ENCODE results near the gene DPF3. TPM values are rescaled to one million over a fixed set of nuclear protein-coding genes. Genes with fewer than 3 reads are reported as not detected.
A peak's percentile ranks its signal among the peaks of the same experiment; 100 is the strongest.
"Not testable (repeated sequence)": the region's sequence is repeated elsewhere in the genome, so short reads cannot be mapped to it uniquely, and the experiment has no call there.

The DPF3 gene
- polyA plus RNA-seq, 3 donors from 2014 or later: 1.5 to 1.8 TPM; not detected in 1

DNA sequence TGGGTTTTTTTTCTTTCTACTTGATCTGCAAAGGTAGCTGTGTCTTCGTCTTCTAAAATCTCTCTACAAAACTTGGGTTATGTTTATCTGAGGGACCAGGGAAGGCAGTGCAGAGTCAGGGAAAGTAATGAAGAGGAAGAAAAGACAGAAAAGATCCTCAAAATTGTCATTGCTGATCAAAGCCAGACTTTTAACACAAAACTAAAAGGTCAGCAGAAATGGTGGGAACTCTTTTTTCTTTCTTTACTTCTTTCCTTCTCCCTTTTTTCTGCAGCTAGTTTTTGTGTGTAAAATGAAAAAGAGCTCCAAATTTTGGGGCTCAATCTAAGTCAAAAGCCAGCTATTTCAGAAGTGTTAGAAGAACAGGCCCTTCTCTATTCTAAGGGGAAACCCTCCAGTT, 11.9 kb downstream of the DPF3 start:
- Mint-ChIP-seq H3K27me3 (ENCODE audit: low read depth in 3 of 3) (peaks cover 0 to 11% (median 2%) of the 10 kb centered on the region in 3 donors), H3K27ac (no peak overlapping the region), H3K36me3 (peaks cover 0 to 19% (median 3%) of the 10 kb centered on the region in 3 donors), H3K4me1 (peaks cover 24 to 40% of the 10 kb centered on the region in 2 donors), H3K9me3 (no peaks in the 10 kb centered on the region), H3K4me3 (no peak overlapping the region)
- no peak for DNase-seq

DNA sequence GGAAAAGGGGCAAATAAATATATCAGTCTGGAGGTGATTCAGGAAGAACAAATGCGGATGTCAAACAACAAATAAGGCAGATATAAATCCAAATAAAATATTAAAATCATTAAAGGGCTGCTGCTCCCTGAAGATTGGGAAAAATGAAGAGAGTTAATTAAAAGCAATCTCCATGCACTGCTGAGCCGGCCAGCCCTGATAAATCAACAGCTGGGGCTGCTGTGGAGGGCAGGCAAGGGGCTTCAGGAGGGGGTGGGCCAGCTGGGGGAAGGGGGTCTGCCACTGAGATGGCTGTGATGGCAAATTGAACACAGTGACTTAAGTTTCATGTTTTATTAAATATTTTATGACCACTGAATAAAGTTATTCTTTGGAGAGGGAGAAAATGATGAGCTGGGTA, 12.4 kb downstream of the DPF3 start:
- Mint-ChIP-seq H3K36me3 (peaks cover 0 to 19% (median 3%) of the 10 kb centered on the region in 3 donors), H3K4me3 (no peak overlapping the region), H3K9me3 (no peaks in the 10 kb centered on the region), H3K27me3 (ENCODE audit: low read depth in 3 of 3) (peaks cover 0 to 11% (median 2%) of the 10 kb centered on the region in 3 donors), H3K27ac (no peak overlapping the region), H3K4me1 (peaks cover 24 to 40% of the 10 kb centered on the region in 2 donors)
- no peak for DNase-seq

DNA sequence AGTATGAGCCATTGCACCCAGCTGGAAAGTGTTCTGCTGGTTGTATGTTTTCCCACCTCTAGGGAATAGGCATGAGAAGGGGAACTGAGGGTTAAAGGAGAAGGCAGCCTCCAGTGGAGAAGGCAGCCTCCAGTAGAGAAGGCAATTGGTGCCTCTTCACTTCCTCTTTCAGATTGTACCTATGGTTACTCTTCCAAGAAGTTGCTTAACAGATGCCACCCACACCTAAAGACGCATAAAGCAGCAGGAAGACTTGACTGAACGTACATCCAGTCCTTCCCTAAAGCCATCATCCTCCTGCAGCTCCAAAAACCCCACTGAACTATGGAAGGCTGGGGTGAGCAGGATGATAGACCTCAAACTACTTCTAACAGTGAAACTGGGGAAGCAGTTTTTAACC, 13.1 kb downstream of the DPF3 start:
- no peaks in the 10 kb centered on the region for H3K9me3 Mint-ChIP-seq
- peaks cover 0 to 11% (median 2%) of the 10 kb centered on the region in 3 donors for H3K27me3 Mint-ChIP-seq (ENCODE audit: low read depth in 3 of 3)
- no peak for DNase-seq
- H3K36me3 Mint-ChIP-seq: peaks cover 0 to 19% (median 4%) of the 10 kb centered on the region in 3 donors
- H3K27ac Mint-ChIP-seq: no peak overlapping the region
- peaks cover 24 to 40% of the 10 kb centered on the region in 2 donors for H3K4me1 Mint-ChIP-seq
- no peak overlapping the region for H3K4me3 Mint-ChIP-seq

DNA sequence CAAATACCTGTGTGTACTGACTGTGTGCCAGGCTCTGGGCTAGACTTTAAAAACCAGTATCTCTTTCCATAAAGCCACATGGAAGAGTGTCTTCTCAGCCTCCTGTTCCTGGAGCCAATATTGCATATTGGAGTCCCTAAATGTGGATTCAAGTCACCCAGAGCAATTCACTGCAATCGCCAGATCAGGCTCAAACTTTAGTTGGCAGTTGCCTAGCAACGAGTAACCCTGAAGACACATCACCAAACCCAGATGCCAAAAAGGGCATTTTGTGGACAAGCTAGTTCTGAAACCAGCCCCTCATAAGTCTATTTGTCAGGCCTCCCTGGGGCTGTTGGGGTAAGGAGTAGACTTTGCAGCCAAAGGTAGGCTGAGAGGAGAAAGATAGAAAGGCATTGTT, 13.7 kb downstream of the DPF3 start:
- H3K4me1 Mint-ChIP-seq: peaks cover 24 to 40% of the 10 kb centered on the region in 2 donors
- H3K27me3 Mint-ChIP-seq (ENCODE audit: low read depth in 3 of 3): peaks cover 0 to 11% (median 2%) of the 10 kb centered on the region in 3 donors

DNA sequence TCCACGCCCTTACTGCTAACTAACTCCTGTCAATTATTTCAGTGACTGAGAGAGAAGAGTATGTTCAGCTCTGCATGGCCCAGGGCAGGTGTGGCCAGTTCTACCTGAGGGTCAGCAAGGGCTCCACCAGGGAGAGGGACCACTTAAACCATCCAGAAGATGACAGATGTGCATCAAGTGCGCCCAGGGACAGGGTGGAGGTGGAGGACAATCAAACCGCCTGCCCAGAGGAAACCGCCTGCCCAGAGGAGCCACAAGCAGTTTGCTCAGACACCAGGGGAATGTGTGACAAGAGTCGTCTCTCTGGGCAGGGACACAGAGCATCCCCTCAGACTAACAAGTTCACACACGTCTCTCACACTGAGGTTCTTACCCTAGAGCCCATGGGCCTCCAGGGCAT, 14.5 kb downstream of the DPF3 start:
- Mint-ChIP-seq H3K9me3 (no peaks in the 10 kb centered on the region), H3K4me1 (peaks cover 21 to 38% of the 10 kb centered on the region in 2 donors), H3K4me3 (peak overlapping the region in 1 of 5 donors; percentile 36), H3K27ac (no peak overlapping the region), H3K27me3 (ENCODE audit: low read depth in 3 of 3) (peaks cover 0 to 11% (median under 1%) of the 10 kb centered on the region in 3 donors), H3K36me3 (peaks cover 0 to 19% (median 6%) of the 10 kb centered on the region in 3 donors)
- DNase-seq: no peak

More for the DNA sequence above, 13.7 kb downstream of the DPF3 start:
- no peak for DNase-seq
- Mint-ChIP-seq H3K36me3 (peaks cover 0 to 19% (median 6%) of the 10 kb centered on the region in 3 donors), H3K9me3 (no peaks in the 10 kb centered on the region), H3K27ac (no peak overlapping the region), H3K4me3 (no peak overlapping the region)

DNA sequence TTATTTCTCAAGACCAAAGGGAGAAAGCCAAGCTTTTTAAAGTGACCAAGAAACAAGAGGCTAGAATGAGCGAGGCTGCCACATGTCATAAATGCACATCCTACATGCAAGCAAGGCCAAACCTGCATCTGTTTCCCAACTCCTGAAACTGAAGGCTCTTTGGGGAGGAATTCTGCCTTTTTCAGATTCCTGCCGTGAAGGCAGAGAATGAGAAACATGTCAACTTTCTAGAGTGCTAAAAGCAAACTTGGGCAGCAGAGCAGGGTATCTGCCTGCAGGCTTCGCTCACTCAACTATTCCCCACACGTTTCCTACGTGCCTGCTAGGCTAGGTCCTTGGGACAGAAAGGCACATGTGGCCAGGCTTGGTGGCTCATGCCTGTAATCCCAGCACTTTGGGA, 15.2 kb downstream of the DPF3 start:
- Mint-ChIP-seq H3K27me3 (ENCODE audit: low read depth in 3 of 3) (peaks cover 0 to 11% (median 0%) of the 10 kb centered on the region in 3 donors), H3K9me3 (no peaks in the 10 kb centered on the region), H3K4me1 (peaks cover 15 to 31% of the 10 kb centered on the region in 2 donors), H3K4me3 (no peak overlapping the region), H3K36me3 (peaks cover 0 to 19% (median 6%) of the 10 kb centered on the region in 3 donors), H3K27ac (no peak overlapping the region)
- no peak for DNase-seq

DNA sequence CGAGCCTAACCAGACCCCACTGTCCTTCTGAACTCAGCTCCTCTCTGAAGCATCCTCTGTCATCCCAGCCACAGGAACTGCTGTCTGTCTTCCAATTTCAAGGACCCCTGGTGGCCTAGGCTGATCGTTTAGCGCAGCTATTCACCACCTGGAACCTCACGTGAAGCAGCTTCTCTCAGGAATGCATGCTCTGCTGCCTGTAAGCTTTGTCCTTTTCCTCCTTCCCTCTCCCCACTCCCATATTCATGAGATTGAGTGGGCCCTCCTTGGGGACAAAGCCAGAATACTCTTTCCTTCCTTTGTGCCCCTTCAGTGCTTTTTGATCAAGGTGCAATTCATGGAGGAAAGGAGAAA, 17.2 kb downstream of the DPF3 start:
- no peak for DNase-seq
- peak overlapping the region in 1 of 6 donors; percentile 19 for H3K27ac Mint-ChIP-seq
- no peak overlapping the region for H3K4me3 Mint-ChIP-seq
- H3K9me3 Mint-ChIP-seq: peaks cover 0 to 4% (median 0%) of the 10 kb centered on the region in 6 donors
- peaks cover 0 to 7% (median 0%) of the 10 kb centered on the region in 3 donors for H3K27me3 Mint-ChIP-seq (ENCODE audit: low read depth in 3 of 3)
- H3K36me3 Mint-ChIP-seq: peaks cover 0 to 12% (median 6%) of the 10 kb centered on the region in 3 donors
- peaks cover 5 to 17% of the 10 kb centered on the region in 2 donors for H3K4me1 Mint-ChIP-seq

DNA sequence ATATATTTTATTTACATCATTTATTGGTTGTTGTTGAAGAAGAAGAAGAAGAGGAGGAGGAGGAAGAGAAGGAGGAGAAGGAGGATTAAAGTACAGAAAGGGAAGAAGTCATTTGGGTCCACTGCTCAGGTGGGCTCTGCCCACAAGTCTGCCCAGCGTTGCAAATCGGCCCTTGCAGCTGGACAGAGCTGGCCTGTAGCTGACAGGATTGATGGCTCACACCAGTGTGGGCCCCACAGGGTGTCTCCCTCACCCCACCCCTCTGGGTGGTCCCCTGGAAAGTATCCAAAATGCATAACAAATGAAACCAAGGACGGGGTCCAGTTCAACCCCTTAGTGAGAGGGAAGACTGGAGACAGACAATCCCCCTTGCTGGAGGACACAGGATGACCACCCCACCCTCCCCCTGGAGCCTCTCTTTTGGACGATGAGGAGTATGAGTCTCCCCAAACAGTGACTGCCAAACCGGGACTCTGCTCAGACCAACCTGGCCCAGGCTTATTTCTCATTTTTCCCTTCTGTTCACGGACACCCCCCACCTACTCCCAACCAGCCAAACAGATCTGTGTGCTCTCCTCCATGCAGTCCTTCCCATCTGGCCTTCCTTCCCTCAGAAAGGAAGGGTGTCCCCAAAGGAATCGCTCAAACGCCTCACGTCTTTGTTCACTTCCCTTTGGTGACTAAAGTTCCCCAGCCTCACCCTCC, 17.7 kb downstream of the DPF3 start:
- peaks cover 0 to 8% (median 6%) of the 10 kb centered on the region in 3 donors for H3K36me3 Mint-ChIP-seq
- H3K4me3 Mint-ChIP-seq: no peak overlapping the region
- H3K27ac Mint-ChIP-seq: no peak overlapping the region
- H3K27me3 Mint-ChIP-seq (ENCODE audit: low read depth in 3 of 3): peaks cover 0 to 6% (median 0%) of the 10 kb centered on the region in 3 donors
- no peak for DNase-seq
- peaks cover 0 to 4% (median 0%) of the 10 kb centered on the region in 6 donors for H3K9me3 Mint-ChIP-seq
- peaks cover 5 to 14% of the 10 kb centered on the region in 2 donors for H3K4me1 Mint-ChIP-seq

DNA sequence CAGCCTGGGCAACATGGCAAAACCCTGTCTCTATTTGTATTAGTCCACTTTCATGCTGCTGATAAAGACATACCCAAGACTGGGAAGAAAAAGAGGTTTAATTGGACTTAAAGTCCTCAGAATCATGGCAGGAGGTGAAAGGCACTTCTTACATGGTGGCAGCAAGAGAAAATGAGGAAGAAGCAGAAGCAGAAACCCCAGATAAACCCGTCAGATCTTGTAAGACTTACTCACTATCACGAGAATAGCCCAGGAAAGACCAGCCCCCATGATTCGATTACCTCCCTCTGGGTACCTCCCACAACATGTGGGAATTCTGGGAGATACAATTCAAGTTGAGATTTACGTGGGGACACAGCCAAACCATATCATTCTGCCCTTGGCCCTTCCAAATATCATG, 23.0 kb downstream of the DPF3 start:
- not testable (repeated sequence) for H3K36me3 Mint-ChIP-seq; H3K9me3 Mint-ChIP-seq; H3K4me3 Mint-ChIP-seq; H3K27ac Mint-ChIP-seq; H3K27me3 Mint-ChIP-seq (ENCODE audit: low read depth in 3 of 3); H3K4me1 Mint-ChIP-seq; DNase-seq

DNA sequence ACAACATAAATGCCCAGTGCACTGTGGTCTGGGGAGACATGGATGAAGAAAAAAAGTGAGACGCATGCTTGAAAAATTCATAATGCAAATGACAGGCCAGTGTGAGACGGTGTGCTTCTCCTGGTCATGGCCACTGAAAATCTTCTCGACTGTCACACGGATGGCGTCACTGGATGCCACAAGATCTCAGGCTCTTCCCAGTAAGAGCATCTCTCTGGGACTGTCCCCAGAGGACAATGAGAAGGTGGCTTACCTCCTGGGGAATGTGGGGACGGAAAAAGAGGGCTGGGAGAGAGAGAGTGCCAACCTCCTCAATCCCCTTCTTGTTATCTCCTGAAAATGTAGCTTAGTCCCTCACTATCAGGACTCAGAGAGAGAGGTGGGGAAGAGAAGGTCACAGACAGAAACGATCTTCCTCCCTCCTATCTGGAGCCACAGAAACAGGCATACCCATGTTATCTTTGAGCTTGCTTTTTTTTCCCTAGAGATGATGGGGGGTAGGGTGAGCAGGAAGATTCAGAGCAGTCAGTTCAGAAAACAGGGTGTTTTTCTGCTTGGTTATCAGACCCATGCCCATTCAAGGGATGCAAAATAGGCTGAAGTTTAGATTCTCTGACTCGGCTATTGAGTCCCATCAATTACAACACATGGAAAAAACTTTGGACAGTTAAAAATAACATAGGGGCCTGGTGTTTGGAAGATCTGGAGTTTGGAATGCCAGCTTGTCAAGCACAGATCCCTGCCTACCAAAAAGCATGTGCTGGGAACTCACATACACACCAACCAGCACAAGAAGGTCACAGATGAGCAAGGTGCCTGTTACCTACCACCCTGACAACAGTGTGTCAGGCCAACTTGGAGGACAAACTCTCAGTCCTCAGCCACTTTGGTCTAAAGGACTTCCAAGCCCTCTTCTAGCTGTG, 24.2 kb downstream of the DPF3 start:
- Mint-ChIP-seq H3K36me3 (peaks cover 0 to 4% (median 0%) of the 10 kb centered on the region in 3 donors), H3K9me3 (peaks cover 0 to 4% (median 0%) of the 10 kb centered on the region in 6 donors), H3K27me3 (ENCODE audit: low read depth in 3 of 3) (peaks cover 0 to 2% (median 0%) of the 10 kb centered on the region in 3 donors), H3K4me1 (no peaks in the 10 kb centered on the region), H3K4me3 (no peak overlapping the region), H3K27ac (no peak overlapping the region)
- no peak for DNase-seq

DNA sequence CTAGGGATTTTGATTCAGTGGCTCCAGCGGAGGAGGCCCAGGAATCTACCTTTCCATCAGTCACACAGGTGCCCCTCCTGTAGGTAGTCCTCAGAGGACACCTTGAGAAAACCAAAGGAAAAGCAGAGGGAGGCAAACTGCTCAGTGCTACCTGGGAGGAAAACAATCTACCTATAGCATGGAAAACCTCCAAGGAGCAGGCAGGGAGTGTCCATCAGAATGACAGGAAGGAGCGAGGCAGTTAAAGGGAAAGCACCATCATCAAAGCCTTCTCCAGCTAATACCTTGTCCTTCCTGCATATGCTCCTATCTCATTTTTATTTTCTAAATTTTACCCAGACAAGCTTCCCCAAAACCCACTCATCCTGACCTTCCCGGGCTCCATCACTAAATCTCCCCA, 25.4 kb downstream of the DPF3 start:
- peaks cover 0 to 4% (median 0%) of the 10 kb centered on the region in 3 donors for H3K36me3 Mint-ChIP-seq
- H3K27me3 Mint-ChIP-seq (ENCODE audit: low read depth in 3 of 3): peaks cover 0 to 2% (median 0%) of the 10 kb centered on the region in 3 donors
- no peak overlapping the region for H3K4me3 Mint-ChIP-seq
- H3K4me1 Mint-ChIP-seq: no peaks in the 10 kb centered on the region
- H3K27ac Mint-ChIP-seq: no peak overlapping the region
- DNase-seq: no peak
- H3K9me3 Mint-ChIP-seq: peaks cover 0 to 4% (median 0%) of the 10 kb centered on the region in 6 donors

DNA sequence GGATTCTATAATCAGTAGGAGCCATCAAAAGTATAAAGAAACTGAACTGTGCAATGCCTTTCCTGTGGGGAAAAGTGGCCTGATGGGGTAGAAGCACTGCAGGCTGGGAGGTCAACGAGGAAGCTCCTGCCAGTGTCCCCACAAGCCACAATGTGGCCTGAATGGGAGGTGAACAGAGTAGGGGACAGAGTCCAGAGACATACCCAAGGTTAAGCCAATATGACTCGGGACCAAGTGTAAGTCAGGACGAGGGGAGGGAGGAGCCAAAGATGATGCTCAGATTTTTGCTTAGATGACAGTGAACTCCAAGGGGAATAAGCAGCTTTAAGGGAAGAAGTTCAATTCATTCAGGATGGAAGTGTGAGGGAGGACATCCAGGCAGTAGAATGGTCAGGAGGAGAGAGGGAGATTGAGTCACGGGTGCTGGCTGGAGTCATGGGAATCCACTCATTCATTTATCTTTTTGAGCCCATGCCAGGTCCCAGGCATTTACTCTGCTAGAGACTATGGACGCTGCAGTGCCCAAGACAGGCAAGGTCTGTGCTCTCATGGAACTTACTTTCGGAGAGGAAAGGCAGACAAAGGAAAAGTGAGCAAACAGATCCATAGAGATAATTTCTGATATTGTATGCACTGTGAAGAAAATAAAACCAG, 29.1 kb downstream of the DPF3 start:
- Mint-ChIP-seq H3K4me1 (no peaks in the 10 kb centered on the region), H3K27ac (no peak overlapping the region), H3K4me3 (no peak overlapping the region), H3K9me3 (no peaks in the 10 kb centered on the region), H3K27me3 (ENCODE audit: low read depth in 3 of 3) (peaks cover 0 to 4% (median 3%) of the 10 kb centered on the region in 3 donors), H3K36me3 (peaks cover 0 to 4% (median 0%) of the 10 kb centered on the region in 3 donors)
- no peak for DNase-seq

DNA sequence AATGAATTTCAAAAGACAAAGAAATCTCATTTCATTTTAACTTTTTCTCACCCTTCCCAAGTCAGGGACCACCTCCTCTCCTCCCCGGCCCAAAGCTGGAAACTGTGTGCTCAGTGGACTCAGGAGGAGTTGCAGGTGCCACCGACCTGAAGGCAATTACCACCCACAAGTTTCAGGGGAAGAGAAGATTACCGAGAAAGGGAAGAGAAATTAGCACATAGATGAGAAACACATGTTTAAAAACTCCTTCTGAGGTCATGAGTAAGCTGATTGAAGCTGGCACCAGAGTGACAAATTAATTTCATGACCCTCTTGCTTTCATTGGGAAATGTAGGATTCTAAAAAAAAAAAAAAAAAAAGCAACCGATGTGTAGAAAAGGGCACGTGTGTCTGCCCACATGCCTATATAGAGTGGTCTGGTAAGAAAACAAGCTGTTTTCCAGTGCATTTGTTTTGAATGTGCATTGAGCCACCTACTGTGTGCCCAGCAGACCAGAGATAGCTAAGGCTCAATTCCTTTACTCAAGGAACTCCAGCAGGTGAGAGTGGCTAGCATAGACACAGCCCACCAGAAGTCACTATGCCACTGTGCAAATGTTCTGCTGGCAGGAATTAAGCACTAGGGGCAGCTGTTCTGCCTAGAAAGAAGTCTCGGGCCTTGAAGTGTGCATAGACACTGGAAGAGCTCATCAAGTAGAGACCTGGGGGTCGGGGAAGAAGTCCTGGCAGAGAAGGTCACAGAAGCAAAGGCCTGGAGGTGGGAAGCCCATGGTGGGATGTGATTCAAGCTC, 30.5 kb downstream of the DPF3 start:
- no peak overlapping the region for H3K4me3 Mint-ChIP-seq
- no peak overlapping the region for H3K27ac Mint-ChIP-seq
- peaks cover 0 to 3% (median 3%) of the 10 kb centered on the region in 3 donors for H3K27me3 Mint-ChIP-seq (ENCODE audit: low read depth in 3 of 3)

More for the DNA sequence above, 30.5 kb downstream of the DPF3 start:
- Mint-ChIP-seq H3K4me1 (no peaks in the 10 kb centered on the region), H3K36me3 (no peaks in the 10 kb centered on the region), H3K9me3 (no peaks in the 10 kb centered on the region)
- DNase-seq: no peak

Measured in immature natural killer cell (primary cell).